ENCODE data around the gene PMM2. TPM values are rescaled to one million over a fixed set of nuclear protein-coding genes. Genes with fewer than 3 reads are reported as not detected.

PMM2 gene
- polyA plus RNA-seq, 10 donors: 18.0 to 25.5 (median 20.3) TPM

- no peak for DNase-seq
These were observed 88.3 kb downstream of the PMM2 start for GRCh38 chr16:8885674-8886592.

GRCh38 chr16:8886593-8887430, 89.2 kb downstream of the PMM2 start:
- no peak for DNase-seq

GRCh38 chr16:8887431-8887765, 89.8 kb downstream of the PMM2 start:
- no peak for DNase-seq

- DNase-seq: no peak
These were observed 90.4 kb downstream of the PMM2 start for GRCh38 chr16:8887952-8888560.

GRCh38 chr16:8888951-8889892, 91.6 kb downstream of the PMM2 start:
- DNase-seq: no peak

- no peak for DNase-seq
These were observed 92.4 kb downstream of the PMM2 start for GRCh38 chr16:8889893-8890548.

- no peak for DNase-seq
These were observed 92.9 kb downstream of the PMM2 start for GRCh38 chr16:8890549-8890921.

- DNase-seq: no peak
These were observed 94.5 kb downstream of the PMM2 start for GRCh38 chr16:8892101-8892575.

- no peak for DNase-seq
These were observed 95.8 kb downstream of the PMM2 start for GRCh38 chr16:8893426-8893825.

- DNase-seq: no peak
These were observed 96.5 kb downstream of the PMM2 start for GRCh38 chr16:8893976-8894690.

- no peak for DNase-seq
These were observed 97.2 kb downstream of the PMM2 start for GRCh38 chr16:8894736-8895334.

- no peak for DNase-seq
These were observed 101.2 kb downstream of the PMM2 start for GRCh38 chr16:8898660-8899318.

Other genes starting within 250 kb of the PMM2 start
- gene TMEM114, start 207.3 kb upstream of the PMM2 start, polyA plus RNA-seq (ENCODE audit: insufficient read length in 10 of 10): not detected
- 10 to 100 TPM; 12.0 to 25.0 (median 18.0) TPM for gene METTL22, start 176.1 kb upstream of the PMM2 start, polyA plus RNA-seq (ENCODE audit: insufficient read length in 10 of 10)
- 10 to 100 TPM; 13.0 to 22.5 (median 18.6) TPM for gene ABAT, start 123.2 kb upstream of the PMM2 start, polyA plus RNA-seq (ENCODE audit: insufficient read length in 10 of 10)
- 10 to 100 TPM in 3 of 10 donors, 1 to 10 TPM in 7; 8.5 to 11.7 (median 9.6) TPM for gene TMEM186, start 200 bp upstream of the PMM2 start, polyA plus RNA-seq (ENCODE audit: insufficient read length in 10 of 10)
- 100 to 1,000 TPM in 8 of 10 donors, 10 to 100 TPM in 2; 88.2 to 122 (median 106) TPM for gene CARHSP1, start 71.2 kb downstream of the PMM2 start, polyA plus RNA-seq (ENCODE audit: insufficient read length in 10 of 10)
- gene LITAFD, start 84.5 kb downstream of the PMM2 start, polyA plus RNA-seq (ENCODE audit: insufficient read length in 10 of 10): not detected
- gene USP7, start 166.1 kb downstream of the PMM2 start, polyA plus RNA-seq (ENCODE audit: insufficient read length in 10 of 10): 10 to 100 TPM; 51.1 to 87.6 (median 67.8) TPM